ENCODE data around the gene C1QTNF2.
A peak's percentile ranks its signal among the peaks of the same experiment; 100 is the strongest.

C1QTNF2 gene

GRCh38 chr5:160371294-160371693, 868 bp upstream of the C1QTNF2 start:
- no peak for DNase-seq

GRCh38 chr5:160370713-160371034, 248 bp upstream of the C1QTNF2 start:
- no peak for DNase-seq

- no peak for DNase-seq
Observed at GRCh38 chr5:160367885-160368284, 2.5 kb downstream of the C1QTNF2 start.

GRCh38 chr5:160367261-160367660, 3.2 kb downstream of the C1QTNF2 start:
- DNase-seq = no peak

- no peak for DNase-seq
Observed at GRCh38 chr5:160366230-160366629, 4.2 kb downstream of the C1QTNF2 start.

- no peak for DNase-seq
Observed at GRCh38 chr5:160363660-160364395, 6.6 kb downstream of the C1QTNF2 start.

GRCh38 chr5:160363211-160363610, 7.2 kb downstream of the C1QTNF2 start:
- DNase-seq = peak; percentile 20

- no peak for DNase-seq
Observed at GRCh38 chr5:160361624-160362228, 8.7 kb downstream of the C1QTNF2 start.

GRCh38 chr5:160360310-160360709, 10.1 kb downstream of the C1QTNF2 start:
- DNase-seq = no peak

- DNase-seq = no peak
Observed at GRCh38 chr5:160359816-160360215, 10.6 kb downstream of the C1QTNF2 start.

GRCh38 chr5:160359242-160359641, 11.2 kb downstream of the C1QTNF2 start:
- DNase-seq = no peak

GRCh38 chr5:160357861-160358411, 12.5 kb downstream of the C1QTNF2 start:
- DNase-seq = no peak

GRCh38 chr5:160357394-160357793, 13.0 kb downstream of the C1QTNF2 start:
- no peak for DNase-seq

GRCh38 chr5:160356550-160357347, 13.7 kb downstream of the C1QTNF2 start:
- no peak for DNase-seq

- no peak for DNase-seq
Observed at GRCh38 chr5:160354666-160355065, 15.8 kb downstream of the C1QTNF2 start.

GRCh38 chr5:160353379-160353778, 17.0 kb downstream of the C1QTNF2 start:
- peak; percentile 72 for DNase-seq

- DNase-seq = no peak
Observed at GRCh38 chr5:160352308-160352707, 18.1 kb downstream of the C1QTNF2 start.

- no peak for DNase-seq
Observed at GRCh38 chr5:160349935-160350303, 20.5 kb downstream of the C1QTNF2 start.

GRCh38 chr5:160349249-160349934, 21.0 kb downstream of the C1QTNF2 start:
- DNase-seq = no peak

GRCh38 chr5:160348080-160348479, 22.3 kb downstream of the C1QTNF2 start:
- no peak for DNase-seq

GRCh38 chr5:160347448-160347847, 23.0 kb downstream of the C1QTNF2 start:
- no peak for DNase-seq

- no peak for DNase-seq
Observed at GRCh38 chr5:160342413-160342941, 27.9 kb downstream of the C1QTNF2 start.

All from midbrain (tissue), 1 donor.